Measurements from ENCODE around the gene ARID4B. TPM values are rescaled to one million over a fixed set of nuclear protein-coding genes. Genes with fewer than 3 reads are reported as not detected.
"Not testable (repeated sequence)": the region's sequence is repeated elsewhere in the genome, so short reads cannot be mapped to it uniquely, and the experiment has no call there.

The ARID4B gene
- total RNA-seq, 2 experiments from 2014 or later: 31.7 to 34.2 TPM

DNA sequence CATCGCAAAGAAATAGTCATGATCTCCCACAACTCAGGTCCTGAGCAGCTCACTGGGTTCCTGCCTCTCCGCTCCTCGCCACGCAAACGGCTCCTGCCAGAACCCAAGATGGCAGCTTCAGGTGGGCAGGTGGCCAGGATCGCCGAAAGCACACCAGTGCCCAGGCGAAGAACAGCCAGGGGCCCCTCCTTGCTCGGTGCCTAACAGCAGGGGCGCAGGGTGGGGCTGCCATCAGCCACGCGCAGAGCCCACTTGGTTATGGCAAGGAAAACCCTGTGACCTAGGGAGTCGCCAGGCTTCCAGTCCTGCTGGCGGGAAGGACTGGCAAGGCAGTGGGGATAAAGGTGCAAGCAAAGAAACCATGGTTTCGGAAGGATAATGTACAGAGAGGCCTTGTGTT is 47.5 kb downstream of the ARID4B start:
- CTCF ChIA-PET: no interaction called here
- POLR2A ChIA-PET: no interaction called here

DNA sequence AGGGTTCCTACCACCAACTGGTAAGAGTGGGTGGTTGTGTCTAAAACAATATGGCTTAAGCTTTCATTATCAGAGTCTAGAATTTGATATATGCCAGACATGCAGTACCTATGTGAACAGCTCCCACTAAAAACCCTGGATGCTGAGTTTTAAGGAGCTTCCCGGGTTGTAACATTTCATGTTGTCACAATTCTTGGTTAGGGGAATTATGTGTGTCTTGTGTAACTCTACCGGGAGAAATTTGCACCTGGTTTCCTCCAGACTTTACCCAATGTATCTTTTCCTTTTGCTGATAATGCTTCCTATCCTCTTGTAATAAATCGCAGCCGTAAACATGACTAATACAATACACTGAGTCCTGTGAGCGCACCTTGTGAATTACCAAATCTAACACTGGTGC is 48.3 kb downstream of the ARID4B start:
- POLR2A ChIA-PET: no interaction called here

DNA sequence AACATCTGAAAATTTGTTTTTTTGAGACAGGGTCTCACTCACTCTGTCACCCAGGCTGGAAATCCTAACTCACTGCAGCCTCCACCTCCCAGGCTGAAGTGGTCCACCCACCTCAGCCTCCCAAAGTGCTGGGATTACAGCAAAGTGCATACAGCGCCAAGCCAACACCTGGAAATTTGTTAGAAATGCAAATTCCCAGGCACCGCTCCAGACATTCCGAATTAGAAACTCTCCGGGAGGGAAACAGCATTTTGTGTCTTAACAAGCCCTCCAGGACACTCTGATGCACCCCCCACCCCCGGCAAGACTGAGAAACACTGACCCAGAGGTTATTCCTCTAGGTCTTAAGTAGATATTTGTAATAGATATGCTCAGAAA is 49.1 kb downstream of the ARID4B start:
- POLR2A ChIA-PET: no interaction called here
- CTCF ChIA-PET: interaction anchor here (1.2 kb wide), 1 partner anchor 20 kb away, joined by 3 read pairs; no protein-coding TSS in a partner anchor

More for the DNA sequence above, 48.3 kb downstream of the ARID4B start:
- CTCF ChIA-PET: interaction anchor here (1.2 kb wide), 1 partner anchor 21 kb away, joined by 3 read pairs; no protein-coding TSS in a partner anchor

DNA sequence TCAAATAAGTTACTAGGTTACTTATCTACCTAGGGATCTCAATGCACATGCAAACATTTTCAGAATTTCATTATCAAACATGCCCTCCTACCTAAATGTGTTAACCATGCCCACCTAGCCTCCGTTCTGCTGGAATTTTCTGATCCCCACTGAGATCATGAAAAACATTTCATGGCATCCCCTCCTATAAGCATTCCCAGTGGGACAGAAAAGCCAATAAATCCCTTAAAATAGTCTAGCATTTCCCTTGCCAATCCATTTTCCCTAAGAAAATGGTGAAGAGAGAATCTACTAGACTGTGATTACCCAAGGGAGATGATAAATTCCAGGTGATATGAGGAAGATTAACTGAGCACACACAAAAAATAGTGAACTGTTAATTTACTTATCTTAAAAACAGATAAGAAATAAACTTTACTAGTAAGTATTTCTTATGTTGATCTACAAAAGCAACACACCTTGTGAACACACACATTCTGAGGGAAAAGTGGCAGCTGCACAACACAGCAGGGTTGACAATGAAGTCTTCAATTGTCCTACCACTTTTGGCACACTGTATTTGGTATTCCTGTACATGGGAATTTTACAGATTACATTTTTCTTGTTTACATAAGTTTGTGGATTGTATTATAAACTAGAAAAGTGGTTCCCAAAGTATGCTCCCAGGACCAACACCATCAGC is 49.6 kb downstream of the ARID4B start:
- CTCF ChIA-PET: no interaction called here
- POLR2A ChIA-PET: no interaction called here

DNA sequence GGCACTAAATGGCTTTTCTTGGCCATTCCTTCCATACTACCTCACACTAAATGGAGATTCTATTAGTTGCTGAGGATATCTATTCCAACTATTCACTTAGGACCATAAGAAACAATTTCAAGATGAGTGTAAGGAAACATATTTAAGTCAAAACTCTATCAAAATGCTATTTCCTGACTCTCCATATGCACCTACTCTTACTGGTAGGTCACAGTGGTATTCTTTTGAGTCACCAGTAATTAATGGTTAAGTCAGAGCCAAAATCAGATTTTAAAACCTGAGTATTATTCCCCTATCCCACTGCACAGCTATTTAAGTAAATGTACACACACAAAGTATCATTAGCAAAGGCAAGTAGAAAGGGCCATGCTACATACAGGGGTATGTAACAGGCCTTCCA is 50.3 kb downstream of the ARID4B start:
- ChIA-PET POLR2A (no interaction called here), CTCF (interaction anchor here (1.4 kb wide), 1 partner anchor 52 kb away, joined by 3 read pairs; no protein-coding TSS in a partner anchor)

DNA sequence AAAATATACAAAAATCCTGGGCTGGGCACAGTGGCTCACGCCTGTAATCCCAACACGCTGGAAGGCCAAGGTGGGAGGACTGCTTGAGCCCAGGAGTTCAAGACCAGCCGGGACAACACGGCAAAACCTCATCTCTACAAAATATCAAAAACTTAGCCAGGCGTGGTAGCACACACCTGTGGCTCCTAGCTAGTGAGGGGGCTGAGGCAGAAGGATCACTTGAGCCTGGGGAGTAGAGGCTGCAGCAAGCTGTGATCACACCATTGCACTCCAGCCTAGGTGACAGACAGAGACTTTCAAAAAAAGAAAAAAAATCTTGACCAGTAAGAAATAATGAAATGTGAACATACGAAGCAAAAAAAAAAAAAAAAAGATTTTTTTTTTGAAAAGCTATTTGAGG is 52.1 kb downstream of the ARID4B start:
- ChIA-PET POLR2A (interaction anchor here (0.6 kb wide), 1 partner anchor 58 kb away, joined by 3 read pairs; no protein-coding TSS in a partner anchor), CTCF (interaction anchor here (0.7 to 1.0 kb wide), 2 partner anchors 11 to 19 kb away, joined by 3 to 4 read pairs; no protein-coding TSS in a partner anchor)

DNA sequence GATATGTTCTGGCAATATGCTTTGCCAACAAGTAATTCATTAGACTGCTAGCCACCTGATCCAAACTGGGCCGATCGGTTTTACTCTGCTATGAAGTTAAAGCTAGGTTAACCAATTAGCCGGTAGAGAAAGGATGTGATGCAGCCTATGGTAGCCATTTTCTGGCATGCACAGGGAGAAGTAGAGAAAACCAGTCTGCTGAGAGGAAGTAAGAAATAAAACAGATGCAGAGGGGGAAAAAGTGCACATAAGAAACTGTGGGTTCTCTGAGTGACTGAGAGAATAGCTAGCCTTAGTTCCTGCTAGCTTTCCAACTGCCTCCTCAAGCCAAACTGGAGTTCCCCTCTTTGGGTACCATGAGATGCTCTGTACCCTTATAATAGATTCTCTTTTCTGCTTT is 52.8 kb downstream of the ARID4B start:
- ChIA-PET POLR2A (no interaction called here), CTCF (interaction anchor here (1.0 kb wide), 1 partner anchor 11 kb away, joined by 3 read pairs; no protein-coding TSS in a partner anchor)

DNA sequence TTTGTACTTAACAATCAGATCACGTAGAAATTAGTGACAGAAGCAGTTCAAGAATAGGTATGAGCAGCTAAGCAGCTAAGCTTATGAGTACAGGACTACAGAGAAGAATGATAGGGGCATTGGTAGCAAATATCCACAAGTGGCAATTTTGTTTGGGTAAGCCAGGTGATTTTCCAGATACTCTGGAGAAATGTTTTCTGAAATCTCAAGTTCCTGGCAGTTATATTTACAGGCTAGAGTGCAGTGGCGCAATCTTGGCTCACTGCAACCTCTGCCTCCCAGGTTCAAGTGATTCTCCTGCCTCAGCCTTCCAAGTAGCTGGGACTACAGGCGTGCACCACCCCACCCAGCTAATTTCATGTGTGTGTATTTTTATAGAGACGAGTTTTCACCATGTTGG is 55.1 kb downstream of the ARID4B start:
- ChIA-PET POLR2A (no interaction called here), CTCF (interaction anchor here (1.6 kb wide), 1 partner anchor 56 kb away, joined by 3 read pairs; the partner anchor contains the start of gene GGPS1)

DNA sequence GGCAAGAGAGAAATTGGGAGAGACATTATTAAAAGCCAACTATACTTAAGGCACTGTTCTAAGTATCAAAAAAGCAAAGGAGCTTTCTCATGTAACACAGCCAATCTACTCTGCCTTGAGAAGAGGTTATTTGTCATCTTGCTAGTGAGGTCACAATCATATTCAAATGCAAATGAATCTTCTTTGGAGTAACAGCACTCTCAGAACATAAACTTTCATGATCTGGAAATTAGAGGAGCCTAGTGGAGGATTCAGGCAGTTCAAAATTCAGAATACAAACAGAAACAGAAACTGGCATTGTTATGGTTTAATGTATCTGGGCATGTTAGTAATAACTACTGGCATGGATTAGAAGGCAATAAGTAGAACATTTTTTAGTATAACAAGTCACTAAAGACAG is 57.4 kb downstream of the ARID4B start:
- ChIA-PET POLR2A (interaction anchor here (0.6 kb wide), 1 partner anchor 74 kb away, joined by 4 read pairs; no protein-coding TSS in a partner anchor), CTCF (no interaction called here)

DNA sequence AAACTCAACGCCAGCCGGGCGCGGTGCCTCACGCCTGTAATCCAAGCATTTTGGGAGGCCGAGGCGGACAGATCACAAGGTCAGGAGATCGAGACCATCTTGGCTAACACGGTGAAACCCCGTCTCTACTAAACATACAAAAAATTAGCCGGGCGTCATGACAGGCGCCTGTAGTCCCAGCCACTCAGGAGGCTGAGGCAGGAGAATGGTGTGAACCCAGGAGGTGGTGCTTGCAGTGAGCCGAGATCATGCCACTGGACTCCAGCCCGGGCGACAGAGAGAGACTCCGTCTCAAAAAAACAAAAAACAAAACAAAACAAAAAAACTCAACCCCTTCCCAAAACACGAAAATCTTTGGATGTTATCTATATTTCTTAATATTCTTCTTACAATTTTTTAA is 58.0 kb downstream of the ARID4B start:
- ChIA-PET CTCF (interaction anchor here (1.1 kb wide), 1 partner anchor 57 kb away, joined by 3 read pairs; no protein-coding TSS in a partner anchor), POLR2A (interaction anchor here (0.6 kb wide), 1 partner anchor 74 kb away, joined by 4 read pairs; no protein-coding TSS in a partner anchor)

DNA sequence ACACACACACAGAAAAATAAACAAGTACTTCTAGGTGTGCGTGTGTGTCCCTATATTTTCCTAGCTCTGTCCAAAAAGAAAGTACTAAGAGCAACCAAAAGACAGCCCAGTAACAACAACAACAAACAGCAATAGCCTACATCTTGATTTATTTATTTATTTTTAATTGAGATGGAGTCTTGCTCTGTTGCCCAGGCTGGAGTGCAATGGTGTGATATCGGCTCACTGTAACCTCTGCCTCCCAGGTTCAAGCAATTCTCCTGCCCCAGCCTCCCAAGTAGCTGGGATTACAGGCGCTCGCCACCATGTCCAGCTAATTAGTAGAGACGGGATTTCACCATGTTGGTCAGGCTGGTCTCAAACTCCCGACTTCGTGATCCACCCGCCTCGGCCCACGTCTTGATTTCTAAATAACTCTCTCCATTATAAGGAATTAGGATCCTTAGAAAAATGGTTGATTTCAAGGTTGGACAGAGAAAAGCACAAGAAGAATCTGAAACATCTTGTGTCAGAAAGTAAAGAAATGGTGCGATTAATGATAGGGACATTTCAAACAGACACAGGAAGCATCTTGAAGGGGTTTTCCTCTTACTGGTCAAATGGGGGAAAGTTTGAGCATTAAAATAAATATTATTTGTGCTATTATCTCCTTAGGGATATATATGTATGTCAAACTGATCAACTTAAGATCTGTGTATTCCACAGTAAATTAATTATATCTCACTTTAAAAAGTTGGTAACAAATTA is 59.4 kb downstream of the ARID4B start:
- ChIA-PET POLR2A (interaction anchor here (0.6 kb wide), 2 partner anchors 55 to 469 kb away, joined by 3 read pairs; no protein-coding TSS in a partner anchor), CTCF (interaction anchor here (1.1 kb wide), 1 partner anchor 58 kb away, joined by 3 read pairs; no protein-coding TSS in a partner anchor)

DNA sequence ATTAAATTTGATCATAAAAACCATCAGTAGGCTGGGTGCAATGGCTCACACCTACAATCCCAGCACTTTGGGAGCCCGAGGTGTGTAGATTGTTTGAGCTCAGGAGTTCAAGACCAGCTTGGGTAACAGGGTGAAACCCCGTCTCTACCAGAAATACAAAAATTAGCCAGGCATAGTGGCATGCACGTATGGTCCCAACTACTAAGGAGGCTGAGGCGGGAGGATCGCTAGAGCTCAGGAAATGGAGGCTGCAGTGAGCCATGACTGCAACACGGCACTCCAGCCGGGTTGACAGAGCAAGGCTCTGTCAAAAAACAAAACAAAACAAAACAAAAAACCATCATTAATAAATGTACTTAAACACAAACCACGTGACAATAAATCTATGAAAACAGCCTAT is 61.0 kb downstream of the ARID4B start:
- CTCF ChIA-PET: no interaction called here
- POLR2A ChIA-PET: no interaction called here

DNA sequence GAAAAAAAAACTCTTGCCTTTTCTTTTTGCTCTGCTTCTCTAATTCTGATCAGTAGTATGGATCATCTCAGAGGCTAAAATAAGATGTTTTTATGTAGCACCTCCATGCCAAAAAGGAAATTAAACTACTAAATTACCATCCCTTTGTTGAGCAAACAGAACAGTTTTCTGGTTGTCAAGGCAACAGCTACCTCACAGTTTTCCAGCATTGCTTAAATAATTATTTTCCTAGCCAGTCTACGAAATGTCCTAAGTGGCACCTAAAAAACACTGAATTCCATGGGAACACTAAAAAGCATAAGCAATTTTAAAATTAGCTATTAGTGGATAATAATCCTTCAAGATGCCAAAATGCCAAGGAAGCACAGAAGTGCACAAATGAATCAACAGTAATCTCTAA is 61.7 kb downstream of the ARID4B start:
- POLR2A ChIA-PET: no interaction called here

DNA sequence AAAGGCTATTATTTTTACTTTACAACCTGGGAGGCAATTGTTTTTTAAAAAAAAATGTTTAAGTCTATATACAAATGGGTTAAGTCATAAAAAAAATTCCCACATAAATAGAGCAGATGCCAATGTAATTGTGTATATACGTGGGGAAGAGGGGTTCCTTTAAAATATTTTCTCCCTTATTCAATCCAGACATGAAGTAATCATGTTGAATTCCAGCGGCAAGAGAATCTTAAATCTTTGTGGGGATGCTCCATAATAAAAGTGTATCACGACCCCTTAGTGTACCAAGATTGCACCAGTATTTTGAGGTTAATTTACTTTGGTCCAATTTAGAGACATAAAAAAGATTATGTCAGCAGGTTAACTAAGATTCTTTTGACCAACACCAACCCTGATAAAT is 62.1 kb downstream of the ARID4B start:
- ChIA-PET CTCF (no interaction called here), POLR2A (no interaction called here)

More for the DNA sequence above, 61.7 kb downstream of the ARID4B start:
- CTCF ChIA-PET: no interaction called here

DNA sequence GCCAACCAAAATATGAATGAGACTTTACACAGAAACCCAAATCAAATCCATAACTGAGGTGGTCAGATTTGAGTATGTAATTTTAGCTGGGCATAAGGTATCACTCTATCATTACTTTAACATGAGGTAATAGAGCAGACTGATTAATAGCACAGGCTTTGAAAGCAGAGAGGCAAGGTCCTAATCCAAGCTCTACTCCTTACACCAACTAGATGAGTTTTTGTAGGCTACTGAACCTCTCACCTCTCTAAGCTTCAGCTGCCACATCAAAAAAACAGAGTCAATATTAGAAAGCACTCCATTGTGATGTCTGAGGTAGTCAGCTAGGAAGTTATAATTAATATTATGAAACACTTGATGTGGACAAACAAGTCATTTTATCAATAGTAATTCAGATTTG is 63.7 kb downstream of the ARID4B start:
- POLR2A ChIA-PET: interaction anchor here (0.7 kb wide), 1 partner anchor 784 kb away, joined by 5 read pairs; no protein-coding TSS in a partner anchor
- CTCF ChIA-PET: interaction anchor here (0.6 to 1.2 kb wide), 3 partner anchors 11 to 90 kb away, joined by 3 read pairs; no protein-coding TSS in a partner anchor

DNA sequence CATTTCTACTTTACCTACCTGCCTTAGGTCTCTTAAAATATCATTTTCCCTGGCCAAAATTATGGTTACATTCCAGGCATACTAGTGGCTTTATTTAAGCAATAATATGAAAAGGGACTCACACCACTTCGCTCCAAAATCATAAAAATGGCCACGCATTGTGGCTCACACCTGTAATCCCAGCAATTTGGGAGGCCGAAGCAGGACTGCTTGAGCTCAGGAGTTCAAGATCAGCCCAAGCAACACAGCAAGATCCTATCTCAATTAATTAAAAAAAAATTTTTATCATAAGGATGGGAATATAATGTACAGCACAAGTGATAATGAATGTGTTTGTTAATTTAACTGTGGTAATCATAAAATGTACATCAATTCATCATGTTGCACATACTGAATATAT is 65.4 kb downstream of the ARID4B start:
- POLR2A ChIA-PET: no interaction called here
- CTCF ChIA-PET: no interaction called here

DNA sequence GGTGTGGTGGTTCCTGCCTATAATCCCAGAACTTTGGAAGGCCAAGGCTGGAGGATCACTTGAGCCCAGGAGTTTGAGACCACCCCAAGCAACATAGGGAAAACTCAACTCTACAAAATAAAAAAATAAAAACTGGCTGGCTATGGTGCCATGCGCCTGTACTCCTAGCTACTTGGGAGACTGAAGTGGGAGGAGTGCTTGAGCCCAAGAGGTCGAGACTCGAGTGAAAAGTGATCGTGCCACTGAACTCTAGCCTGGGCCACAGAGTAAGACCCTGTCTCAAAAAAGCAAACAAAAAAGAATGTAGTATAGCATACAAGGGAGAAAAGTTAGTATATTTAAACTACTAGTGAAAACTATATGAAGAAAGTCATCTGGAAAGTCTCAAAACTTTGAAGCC is 66.7 kb downstream of the ARID4B start:
- POLR2A ChIA-PET: no interaction called here

DNA sequence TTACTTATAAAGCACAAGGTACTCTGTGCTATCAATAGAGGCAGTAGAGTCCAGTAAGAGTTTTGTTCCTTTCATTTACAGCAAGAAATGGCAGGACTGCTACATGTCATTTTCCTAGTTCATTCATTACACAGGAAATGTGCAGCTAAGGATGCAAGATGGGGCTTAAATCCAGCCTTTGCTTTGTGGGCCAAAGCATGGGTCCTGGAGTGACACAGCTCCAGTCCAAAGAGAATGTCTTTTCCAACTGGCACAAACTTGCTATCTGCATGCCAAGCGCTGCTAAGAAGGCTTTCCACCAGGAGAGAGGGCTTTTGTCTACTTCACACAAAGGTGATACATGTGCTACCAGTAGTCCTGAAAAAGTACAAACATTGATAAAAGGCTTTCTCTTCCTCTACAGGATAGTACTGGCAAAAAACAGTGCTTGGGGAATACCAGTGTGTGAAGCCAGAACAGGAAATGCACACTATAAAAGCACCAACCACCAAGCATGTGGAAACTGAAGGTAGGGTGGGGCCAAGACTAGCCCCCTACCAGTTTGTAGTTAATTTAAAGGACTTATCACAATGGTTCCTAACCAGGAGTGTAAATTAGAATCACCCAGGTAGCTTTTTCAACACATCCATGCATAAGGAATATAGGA is 68.7 kb downstream of the ARID4B start:
- CTCF ChIA-PET: interaction anchor here (1.1 to 1.5 kb wide), 3 partner anchors 20 to 157 kb away, joined by 3 to 9 read pairs (median 3); no protein-coding TSS in a partner anchor
- POLR2A ChIA-PET: interaction anchor here (1.2 kb wide), 1 partner anchor 69 kb away, joined by 4 read pairs; the partner anchor contains the start of genes ARID4B and GGPS1

More for the DNA sequence above, 66.7 kb downstream of the ARID4B start:
- CTCF ChIA-PET: interaction anchor here (1.0 to 1.2 kb wide), 2 partner anchors 34 to 156 kb away, joined by 3 read pairs; no protein-coding TSS in a partner anchor

DNA sequence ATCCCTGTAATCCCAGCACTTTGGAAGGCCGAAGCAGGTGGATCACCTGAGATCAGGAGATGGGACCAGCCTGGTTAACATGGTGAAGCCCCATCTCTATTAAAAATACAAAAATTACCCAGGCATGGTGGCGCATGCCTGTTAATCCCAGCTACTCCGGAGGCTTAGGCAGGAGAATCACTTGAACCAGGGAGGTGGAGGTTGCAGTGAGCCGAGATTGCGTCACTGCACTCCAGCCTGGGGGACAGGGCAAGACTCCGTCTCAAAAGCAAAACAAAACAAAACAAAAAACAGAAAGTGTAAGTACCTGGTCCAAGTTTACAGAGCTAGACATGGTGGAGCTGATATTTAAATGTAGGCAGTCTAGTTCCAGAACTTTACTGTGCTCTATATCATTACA is 69.9 kb downstream of the ARID4B start:
- POLR2A ChIA-PET: not testable (repeated sequence)
- CTCF ChIA-PET: interaction anchor here (0.7 to 1.5 kb wide), 4 partner anchors 21 to 246 kb away, joined by 3 to 9 read pairs (median 4); partner anchors contain the start of gene B3GALNT2

DNA sequence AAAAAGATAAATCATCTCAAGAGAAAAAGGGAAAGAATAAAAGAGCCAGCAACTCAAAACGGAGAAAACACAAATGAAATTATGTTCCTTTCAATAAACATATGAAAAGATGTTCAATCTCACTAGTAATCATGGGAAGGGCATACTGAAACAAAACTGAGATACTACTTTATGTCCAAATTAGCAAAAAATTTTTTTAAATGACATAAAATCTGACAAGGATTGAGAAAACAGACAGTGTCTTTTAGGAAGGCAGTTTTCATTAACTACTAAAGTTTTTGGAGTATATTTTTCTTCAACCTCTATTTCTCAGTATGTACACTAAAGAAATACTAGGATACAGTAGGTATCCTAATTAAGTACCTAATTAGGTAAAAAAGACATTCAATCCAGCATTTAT is 73.3 kb downstream of the ARID4B start:
- ChIA-PET POLR2A (no interaction called here), CTCF (no interaction called here)

Data from activated CD8-positive, alpha-beta memory T cell treated with anti-CD3 and anti-CD28 coated beads for 36 hours (primary cell).